ENCODE measurements around the gene B4GALT1.

DNA sequence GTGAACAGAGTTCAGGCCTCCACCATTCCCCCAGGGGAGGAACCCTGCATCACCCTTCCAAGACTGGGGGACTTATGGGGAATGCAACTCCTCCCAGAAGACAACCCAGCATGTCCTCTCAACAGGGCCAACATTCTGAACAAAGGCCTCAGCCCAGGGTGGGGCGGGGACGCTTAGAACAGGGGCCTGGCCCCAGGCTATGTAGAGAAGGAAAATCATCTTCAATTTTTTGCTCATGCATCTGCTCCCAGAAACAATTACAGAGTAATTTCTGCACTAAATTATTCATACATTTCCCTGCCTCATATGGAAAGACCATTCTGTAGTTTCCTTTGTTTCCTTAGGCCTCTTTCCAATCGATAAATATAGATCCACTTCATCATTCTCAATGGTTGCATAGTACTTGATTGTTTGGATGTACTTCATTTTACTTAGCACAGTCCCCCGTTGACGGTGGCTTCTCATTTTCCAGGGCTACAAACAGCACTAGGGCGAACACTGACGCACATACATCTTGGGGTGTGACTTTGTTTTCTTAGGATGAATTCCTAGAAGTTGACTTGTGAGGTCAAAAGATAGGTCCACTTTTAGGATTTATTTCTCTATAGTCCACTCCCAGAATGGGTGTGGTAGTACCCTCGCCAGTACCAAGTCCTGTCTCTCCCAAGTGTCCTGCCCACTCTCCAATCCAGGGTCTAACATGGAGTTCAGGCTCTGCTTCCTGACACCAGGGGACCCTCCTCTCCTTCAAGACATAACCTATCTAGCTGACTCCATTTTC lies 63.4 kb downstream of the B4GALT1 start:
- TF ChIP-seq, protein P1, sequence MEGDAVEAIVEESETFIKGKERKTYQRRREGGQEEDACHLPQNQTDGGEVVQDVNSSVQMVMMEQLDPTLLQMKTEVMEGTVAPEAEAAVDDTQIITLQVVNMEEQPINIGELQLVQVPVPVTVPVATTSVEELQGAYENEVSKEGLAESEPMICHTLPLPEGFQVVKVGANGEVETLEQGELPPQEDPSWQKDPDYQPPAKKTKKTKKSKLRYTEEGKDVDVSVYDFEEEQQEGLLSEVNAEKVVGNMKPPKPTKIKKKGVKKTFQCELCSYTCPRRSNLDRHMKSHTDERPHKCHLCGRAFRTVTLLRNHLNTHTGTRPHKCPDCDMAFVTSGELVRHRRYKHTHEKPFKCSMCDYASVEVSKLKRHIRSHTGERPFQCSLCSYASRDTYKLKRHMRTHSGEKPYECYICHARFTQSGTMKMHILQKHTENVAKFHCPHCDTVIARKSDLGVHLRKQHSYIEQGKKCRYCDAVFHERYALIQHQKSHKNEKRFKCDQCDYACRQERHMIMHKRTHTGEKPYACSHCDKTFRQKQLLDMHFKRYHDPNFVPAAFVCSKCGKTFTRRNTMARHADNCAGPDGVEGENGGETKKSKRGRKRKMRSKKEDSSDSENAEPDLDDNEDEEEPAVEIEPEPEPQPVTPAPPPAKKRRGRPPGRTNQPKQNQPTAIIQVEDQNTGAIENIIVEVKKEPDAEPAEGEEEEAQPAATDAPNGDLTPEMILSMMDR (IDR thresholded peaks at IDR 0.05; ENCODE audit: low read length), result no peak
- no peak for TF ChIP-seq EZH2 (optimal IDR thresholded peaks at IDR 0.05; ENCODE audit: low read depth, low read length)
